Gastroesophageal sphincter (tissue), 3 donors: ENCODE results near the gene PDE8A.

Experiments
- EP300 ChIP-seq: sonication (generic); formaldehyde crosslinking; IDR thresholded peaks from one replicate; pipeline ENCODE4 v1.6.1; 2017; ENCODE audit warnings: antibody characterized with exemption, mild to moderate bottlenecking
- POLR2A ChIP-seq, 2 donors: fragments of 450-650 bp; IDR thresholded peaks; one replicate each; pipeline ENCODE4 v1.6.1; 2017; ENCODE audit warnings: antibody characterized with exemption in 2 of 2, mild to moderate bottlenecking in 2 of 2, moderate library complexity in 1 of 2
- POLR2AphosphoS5 ChIP-seq: sonication (generic); formaldehyde crosslinking; IDR thresholded peaks from one replicate; pipeline ENCODE4 v1.6.1; 2017; ENCODE audit warnings: antibody characterized with exemption
- TF ChIP-seq, protein P1 (sequence below), 4 experiments: fragments of 200-600 bp in 2 of 4; fragments of 450-650 bp in 2 of 4; sonication (generic) in 1 of 4; IDR thresholded peaks; one replicate each; pipeline ENCODE4 v1.5.1; 2017 to 2019; ENCODE audit warnings: antibody characterized with exemption in 4 of 4, mild to moderate bottlenecking in 2 of 4, moderate library complexity in 2 of 4

DNA sequence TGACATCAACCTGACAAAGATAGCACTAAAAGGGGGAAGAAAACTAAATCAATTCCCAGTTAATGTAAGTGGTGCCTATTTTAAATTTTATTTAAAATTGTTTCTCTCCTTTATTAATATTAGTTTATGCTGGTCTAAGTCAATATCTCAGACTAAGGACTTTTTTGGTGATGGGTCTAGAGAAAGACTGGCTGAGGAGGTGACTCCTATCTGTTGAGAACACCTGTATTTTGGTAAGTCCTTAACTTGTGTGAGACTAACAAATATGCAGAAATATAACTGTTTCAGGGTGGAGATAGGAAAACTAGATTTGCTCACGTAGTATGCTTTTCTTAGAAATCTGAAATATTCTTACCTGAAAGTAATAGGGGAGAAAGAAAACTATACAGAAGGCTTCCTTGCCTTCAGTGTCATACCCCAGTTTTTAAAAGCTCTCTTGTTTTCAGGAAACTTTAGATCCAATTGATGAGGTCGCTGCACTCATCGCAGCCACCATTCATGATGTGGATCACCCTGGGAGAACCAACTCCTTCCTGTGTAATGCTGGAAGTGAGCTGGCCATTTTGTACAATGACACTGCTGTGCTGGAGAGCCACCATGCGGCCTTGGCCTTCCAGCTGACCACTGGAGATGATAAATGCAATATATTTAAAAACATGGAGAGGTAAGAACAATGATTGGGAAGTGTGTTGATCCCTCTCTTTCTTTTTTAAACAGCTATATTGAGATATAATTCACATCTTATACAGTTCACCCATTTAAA is 138.9 kb downstream of the PDE8A start:
- TF ChIP-seq, protein P1, sequence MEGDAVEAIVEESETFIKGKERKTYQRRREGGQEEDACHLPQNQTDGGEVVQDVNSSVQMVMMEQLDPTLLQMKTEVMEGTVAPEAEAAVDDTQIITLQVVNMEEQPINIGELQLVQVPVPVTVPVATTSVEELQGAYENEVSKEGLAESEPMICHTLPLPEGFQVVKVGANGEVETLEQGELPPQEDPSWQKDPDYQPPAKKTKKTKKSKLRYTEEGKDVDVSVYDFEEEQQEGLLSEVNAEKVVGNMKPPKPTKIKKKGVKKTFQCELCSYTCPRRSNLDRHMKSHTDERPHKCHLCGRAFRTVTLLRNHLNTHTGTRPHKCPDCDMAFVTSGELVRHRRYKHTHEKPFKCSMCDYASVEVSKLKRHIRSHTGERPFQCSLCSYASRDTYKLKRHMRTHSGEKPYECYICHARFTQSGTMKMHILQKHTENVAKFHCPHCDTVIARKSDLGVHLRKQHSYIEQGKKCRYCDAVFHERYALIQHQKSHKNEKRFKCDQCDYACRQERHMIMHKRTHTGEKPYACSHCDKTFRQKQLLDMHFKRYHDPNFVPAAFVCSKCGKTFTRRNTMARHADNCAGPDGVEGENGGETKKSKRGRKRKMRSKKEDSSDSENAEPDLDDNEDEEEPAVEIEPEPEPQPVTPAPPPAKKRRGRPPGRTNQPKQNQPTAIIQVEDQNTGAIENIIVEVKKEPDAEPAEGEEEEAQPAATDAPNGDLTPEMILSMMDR (IDR thresholded peaks at IDR 0.05), result no peak
- no peak for TF ChIP-seq POLR2A (IDR thresholded peaks at IDR 0.05)
- no peak for TF ChIP-seq POLR2AphosphoS5
- TF ChIP-seq EP300, result no peak
